Posterior cingulate gyrus (tissue), 11 donors: Measurements from ENCODE around the gene DMAC2L.
A peak's percentile ranks its signal among the peaks of the same experiment; 100 is the strongest.

Experiments
- DNase-seq, 10 donors: peaks; one replicate each; pipeline versions ENCODE4 v3.0.0 to v3.0.0-alpha.2; 2020 to 2021; ENCODE audit warnings: mixed read lengths in 3 of 10
- intact Hi-C: fragments of 100-400 bp; cut with DNase I; formaldehyde crosslinking; loops from one replicate; pipeline ENCODE4 v1.15.1; 2023

The DMAC2L gene

DNA sequence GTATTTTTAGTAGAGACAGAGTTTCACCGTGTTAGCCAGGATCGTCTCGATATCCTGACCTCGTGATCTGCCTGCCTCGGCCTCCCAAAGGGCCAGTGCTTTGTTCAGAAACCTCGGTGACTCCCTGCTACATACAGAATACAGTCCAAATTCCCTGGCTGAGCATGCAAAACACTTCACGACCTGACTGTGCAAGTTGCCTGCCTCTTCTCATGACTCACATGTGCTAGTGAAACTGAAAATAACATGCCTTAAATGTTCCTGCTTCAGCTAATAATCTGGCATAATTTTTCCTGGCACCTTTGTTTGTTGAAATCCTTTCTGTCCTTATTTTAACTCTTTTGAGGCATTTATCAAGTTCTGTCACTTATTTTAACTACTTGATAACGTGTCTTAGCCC is 8.2 kb downstream of the DMAC2L start:
- intact Hi-C loops = no loop called here
- DNase-seq = no peak

DNA sequence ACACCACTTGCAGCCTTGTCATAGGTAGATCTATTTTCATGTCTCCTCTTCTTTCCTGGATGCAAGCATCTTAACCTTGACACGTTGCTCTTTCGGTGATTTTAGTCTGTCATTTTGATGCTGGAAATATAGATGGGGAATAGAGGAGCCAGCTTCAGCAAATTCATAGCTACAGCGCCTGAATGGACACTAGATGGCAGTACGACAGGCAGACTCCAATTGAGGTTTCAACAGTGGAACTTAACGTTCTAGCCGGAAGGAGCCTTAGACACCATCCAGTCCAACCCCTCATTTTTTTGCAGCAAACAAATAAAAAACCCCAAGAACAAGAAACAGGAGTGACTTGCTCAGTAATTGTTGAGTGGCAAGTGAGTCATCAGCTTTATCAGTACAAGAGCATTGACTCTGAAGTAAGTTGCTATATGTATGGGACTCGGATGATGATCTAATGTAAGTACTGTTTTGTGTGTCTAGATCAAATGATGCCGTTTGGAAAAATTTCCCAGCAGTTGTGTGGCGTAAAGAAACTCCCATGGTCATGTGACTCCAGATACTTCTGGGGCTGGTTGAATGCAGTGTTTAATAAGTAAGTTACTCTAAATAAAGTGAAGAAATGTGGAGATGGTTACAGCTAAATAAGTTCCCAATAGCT is 9.0 kb downstream of the DMAC2L start:
- intact Hi-C loops = loop anchor here (1.0 kb wide), 1 partner anchor 211 kb away; the partner anchor contains the start of gene MAP4K5
- peak in 6 of 10 donors; percentile 47 to 89 (median 62) for DNase-seq

DNA sequence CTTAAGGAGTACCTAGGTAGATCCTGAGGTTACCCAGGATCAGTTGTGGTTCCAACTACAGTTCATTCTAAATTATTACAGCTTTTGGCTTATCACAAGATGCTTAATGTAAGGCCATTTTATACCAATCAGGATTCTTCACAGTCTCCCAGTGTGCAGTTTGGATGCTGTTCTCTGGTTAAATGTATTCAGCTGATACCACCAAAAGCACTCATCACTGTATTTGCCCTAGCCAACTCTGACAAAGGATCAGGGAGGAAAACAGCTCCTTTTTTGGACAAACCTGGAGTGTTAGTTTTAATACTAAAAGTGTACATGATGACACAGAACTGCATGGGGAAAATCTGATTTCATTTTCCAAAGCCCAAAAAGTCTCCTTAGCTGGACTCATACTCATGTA is 19.5 kb downstream of the DMAC2L start:
- DNase-seq = no peak
- intact Hi-C loops = no loop called here

DNA sequence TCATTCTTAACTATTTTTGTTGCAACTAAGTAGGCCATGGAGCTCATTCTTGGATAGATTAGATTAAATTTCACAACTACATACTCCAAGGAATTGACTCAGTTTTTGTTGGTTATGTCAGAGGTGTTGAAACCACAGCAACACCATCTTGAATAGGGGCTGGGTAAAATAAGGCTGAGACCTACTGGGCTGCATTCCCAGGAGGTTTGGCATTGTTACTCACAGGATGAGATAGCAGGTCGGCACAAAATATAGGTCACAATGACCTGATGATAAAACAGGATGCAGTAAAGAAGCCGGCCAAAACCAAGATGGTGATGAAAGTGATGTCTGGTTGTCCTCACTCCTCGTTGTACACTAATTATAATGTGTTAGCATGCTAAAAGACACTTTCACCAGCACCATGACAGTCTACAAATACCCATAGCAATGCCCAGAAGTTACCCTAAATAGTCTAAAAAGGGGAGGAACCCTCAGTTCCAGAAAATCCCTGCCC is 20.9 kb downstream of the DMAC2L start:
- intact Hi-C loops = no loop called here
- DNase-seq = no peak

DNA sequence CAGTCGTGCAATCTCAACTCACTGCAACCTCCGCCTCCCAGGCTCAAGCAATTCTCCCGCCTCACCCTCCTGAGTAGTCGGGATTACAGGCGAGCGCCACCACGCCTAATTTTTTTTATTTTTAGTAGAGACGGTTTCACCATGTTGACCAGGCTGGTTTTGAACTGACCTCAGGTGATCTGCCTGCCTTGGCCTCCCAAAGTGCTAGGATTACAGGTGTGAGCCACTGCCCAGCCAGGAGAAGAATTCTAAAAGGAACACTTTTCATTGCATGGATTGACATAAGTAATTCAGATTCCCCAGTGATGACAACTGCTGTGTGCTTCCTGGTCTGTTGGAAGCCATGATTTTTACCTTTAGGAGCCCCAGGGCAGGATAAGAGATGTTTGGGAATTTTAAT is 22.1 kb downstream of the DMAC2L start:
- DNase-seq = no peak
- intact Hi-C loops = no loop called here

DNA sequence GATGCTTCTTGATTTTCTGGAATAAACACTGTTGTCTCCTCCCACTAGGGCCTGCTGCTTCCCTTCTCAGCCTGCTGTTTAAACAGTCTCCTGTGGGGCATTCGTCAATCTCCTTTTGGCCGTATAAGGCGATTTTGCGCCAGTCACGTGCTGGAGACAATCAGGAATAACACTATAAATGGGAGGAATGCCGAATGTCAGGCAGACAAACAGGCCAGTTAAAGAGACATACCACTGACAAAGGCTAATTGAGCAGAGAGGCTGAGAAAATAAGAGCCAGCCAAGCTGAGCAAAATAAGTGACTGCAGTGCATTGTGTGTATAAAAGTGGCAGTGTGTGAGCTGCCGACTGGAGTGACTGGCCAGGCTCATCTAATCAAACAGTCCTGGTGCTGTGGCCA is 23.3 kb downstream of the DMAC2L start:
- DNase-seq = peak in 8 of 10 donors; percentile 21 to 93 (median 66)
- intact Hi-C loops = no loop called here

DNA sequence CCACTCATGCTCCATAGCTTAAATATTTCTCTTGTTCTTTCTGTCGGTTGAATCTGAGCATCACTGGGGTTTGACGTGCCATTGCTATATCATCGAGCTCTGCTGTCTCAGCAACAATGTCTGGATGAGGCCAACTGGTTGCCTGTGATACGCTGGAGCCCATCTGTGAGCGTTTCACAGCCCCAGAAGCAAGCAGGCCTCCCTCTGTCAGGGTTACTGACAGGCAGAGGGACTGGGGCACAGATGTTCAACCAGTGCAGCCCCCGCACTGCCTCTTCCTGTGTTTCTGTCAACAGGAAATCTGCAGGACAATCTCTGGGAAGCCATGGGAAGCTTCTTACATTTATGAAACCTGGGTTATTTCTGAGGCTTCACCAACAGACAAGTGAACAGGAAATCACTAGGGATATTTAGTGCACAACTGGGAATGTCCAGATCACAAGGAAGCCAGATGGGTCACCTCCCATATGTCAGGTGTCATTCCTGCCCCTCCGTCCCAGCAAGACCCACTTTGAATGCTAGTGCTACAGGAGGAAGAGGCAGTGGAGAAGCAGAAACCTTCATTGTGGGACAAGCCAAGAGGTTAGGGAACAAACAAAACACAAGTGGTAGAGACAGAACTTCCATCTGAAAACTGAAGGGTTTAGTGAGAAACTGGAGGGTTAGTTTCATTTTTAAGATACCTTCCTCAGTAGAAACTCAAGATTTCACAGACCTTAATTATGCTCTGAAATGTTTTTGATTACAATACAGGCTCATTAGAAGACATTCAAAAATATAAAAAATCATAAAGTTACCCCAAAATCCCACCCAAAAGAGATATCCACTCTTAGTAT is 24.1 kb downstream of the DMAC2L start:
- intact Hi-C loops = no loop called here
- DNase-seq = peak in 9 of 10 donors; percentile 39 to 93 (median 55)

DNA sequence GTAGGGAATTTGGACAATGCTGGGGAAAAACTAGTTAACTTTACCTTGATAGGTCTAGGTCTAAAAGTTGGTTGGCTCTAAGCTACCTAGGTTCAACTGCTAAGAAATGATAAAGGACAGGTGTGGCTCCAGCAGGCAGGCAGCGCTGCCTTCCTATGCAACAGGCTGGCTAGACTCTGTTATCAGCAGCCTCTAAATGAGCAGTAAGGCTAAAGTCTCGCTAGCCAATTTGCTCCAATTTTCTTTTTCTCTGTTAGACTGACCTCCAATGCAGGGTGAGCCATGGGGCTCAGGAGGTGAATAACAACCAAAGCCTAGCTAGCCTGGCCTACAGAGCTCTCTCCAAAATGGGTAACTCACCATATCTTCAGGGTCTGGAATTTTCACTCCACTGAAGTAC is 26.5 kb downstream of the DMAC2L start:
- no peak for DNase-seq
- intact Hi-C loops = no loop called here

DNA sequence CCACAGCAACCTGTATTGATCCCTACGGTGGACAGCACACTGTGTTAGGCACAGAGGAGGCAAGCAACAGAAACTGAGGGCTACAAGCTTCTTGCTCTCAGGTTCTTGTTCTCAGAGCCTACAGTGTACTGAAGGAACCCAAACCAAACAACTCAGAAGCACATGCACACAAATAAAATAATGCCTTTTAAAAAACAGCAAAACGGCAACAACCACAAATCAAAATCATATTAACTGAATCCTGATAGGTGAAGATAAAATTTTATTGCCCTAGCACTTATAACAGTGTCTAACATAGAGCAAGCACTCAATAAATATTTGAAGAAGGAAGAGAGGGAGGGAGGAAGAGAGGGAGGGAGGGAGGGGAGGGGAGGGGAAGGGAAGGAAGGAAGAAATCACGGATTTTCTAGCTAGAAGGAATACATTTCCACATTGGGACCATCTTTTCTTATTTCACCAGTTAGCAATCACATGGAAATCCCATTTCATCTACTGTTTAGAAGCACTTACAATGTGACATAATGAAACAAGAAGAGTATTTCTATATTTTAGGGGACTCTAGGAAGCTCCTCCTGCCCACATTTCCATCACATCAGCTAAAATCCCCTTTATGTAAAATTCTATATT is 27.2 kb downstream of the DMAC2L start:
- intact Hi-C loops = no loop called here
- DNase-seq = no peak

DNA sequence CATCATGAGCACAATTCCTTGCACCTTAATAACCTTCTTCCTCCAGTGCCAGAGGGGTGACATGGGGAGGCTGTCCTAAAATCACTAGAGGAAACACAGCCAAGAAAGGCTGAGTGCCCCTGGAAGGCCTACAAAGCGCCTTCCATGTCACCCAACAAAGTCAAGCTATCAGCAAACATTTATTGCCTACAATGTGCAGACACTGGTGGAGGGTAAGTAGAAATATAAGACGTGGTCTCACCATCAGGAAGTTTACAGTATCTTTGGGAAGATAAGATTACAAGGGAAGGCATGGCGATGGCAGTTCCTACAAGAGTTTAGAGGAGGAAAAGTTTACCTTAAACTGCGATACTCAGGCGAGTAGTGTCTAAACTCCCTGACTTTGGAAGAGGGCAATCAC is 27.9 kb downstream of the DMAC2L start:
- intact Hi-C loops = loop anchor here (10.0 kb wide), 1 partner anchor 435 kb away; no protein-coding TSS in a partner anchor
- no peak for DNase-seq

DNA sequence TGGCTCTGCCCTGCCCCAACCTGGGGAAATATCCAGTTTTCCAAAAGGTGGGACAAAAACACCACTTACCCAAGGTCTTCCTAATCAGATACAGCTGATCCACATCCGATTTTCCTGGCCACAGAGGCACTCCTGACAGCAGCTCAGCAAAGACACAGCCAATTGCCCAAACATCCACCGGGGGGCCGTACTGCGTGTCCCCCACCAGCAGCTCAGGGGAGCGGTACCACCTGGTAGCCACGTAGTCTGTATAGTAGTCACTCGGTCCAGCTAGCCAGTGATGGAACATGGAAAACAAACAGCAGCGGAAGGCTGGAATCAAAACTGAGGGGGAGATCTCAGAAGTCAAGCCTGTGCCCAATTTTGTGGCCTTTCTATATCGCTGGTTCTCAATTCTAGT is 28.8 kb downstream of the DMAC2L start:
- no peak for DNase-seq
- intact Hi-C loops = loop anchor here (10.0 kb wide), 1 partner anchor 434 kb away; no protein-coding TSS in a partner anchor

DNA sequence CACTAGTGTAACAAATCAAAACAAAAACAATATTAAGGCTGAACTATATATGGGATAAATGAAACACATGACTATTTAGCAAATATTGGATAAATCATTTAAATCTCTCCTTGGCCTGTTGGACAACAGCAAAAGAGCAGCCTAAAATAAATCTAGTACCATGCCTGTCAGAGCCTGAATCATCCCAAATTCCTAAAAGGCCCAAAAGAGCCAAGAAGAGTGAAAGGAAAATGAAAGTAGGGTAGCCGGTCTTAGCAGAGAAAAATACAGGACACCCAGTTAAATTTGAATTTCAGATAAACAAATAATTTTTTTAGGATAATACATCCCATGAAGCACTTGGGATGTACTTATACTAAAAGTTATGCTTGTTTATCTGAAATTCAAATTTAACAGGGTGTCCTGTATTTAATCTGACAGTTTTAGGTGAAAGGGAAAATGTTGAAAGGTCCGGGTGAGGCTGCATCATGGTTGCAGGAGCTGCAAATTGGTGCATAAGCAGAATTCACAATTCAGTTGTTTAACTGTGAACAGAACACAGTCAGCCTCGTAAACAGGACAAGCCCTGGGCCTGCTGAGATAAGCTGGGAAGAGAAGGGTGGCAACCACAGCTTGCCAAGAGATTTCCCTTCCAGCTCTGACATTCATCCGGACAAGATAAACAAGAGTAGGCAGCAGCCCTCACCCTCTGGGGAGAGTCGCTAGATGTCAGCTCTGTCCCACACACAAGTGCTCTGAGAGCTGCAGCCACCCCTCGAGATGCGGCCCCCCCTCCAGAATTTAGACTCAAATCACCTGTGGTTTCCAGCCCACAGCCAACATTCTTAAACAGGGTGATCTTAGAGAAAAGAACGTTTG is 30.3 kb downstream of the DMAC2L start:
- intact Hi-C loops = loop anchor here (1.0 to 10.0 kb wide), 2 partner anchors 190 to 432 kb away; partner anchors contain the start of gene MAP4K5

DNA sequence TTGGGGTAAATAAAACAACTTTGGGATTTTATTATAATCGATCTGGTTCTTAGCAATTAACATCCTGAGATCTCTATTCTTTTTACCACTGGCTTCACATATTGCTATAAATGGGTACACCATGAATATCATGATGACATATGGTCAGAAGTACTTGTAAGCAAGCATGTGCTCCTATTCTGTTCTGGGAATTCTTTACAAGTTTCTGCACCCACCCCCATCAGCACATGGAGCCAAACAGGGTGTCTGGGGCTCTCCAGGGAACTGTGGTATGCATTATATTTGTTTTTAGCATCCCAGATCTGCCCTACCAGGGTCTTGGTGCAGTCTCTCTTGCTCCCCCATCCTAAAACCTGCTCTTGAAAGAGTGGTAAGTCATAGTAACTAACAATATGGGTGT is 31.3 kb downstream of the DMAC2L start:
- peak in 1 of 10 donors; percentile 33 for DNase-seq
- intact Hi-C loops = loop anchor here (10.0 kb wide), 1 partner anchor 431 kb away; no protein-coding TSS in a partner anchor

More for the DNA sequence above, 30.3 kb downstream of the DMAC2L start:
- peak; percentile 50 to 95 (median 75) for DNase-seq

DNA sequence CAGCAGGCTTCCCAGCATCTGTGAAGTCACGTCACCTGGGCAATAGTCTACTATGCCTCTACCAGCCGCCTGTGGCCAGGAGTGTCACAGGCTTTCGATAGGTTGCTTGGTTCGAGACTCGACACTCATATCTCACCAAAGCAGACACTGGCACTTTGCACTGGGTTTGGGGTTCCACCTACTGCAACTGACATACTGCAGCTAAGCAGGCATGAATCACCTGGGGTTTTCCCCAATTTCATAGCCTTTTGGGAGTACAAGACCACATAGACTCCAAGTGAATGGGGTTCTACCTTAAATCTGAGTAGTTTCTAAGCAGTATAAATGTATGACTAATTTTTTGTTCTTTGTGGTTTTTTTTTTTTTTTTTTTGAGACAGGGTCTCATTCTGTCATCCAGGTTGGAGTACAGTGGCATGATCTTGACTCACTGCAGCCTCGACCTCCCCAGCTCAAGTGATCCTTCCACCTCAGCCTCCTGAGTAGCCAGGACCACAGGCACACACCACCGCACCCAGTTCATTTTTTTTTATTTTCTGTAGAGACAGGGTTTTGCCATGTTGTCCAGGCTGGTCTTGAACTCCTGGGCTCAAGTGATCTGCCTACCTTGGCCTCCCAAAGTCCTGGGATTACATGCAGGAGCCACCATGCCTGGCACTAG is 32.1 kb downstream of the DMAC2L start:
- no peak for DNase-seq
- intact Hi-C loops = loop anchor here (10.0 kb wide), 1 partner anchor 431 kb away; no protein-coding TSS in a partner anchor

DNA sequence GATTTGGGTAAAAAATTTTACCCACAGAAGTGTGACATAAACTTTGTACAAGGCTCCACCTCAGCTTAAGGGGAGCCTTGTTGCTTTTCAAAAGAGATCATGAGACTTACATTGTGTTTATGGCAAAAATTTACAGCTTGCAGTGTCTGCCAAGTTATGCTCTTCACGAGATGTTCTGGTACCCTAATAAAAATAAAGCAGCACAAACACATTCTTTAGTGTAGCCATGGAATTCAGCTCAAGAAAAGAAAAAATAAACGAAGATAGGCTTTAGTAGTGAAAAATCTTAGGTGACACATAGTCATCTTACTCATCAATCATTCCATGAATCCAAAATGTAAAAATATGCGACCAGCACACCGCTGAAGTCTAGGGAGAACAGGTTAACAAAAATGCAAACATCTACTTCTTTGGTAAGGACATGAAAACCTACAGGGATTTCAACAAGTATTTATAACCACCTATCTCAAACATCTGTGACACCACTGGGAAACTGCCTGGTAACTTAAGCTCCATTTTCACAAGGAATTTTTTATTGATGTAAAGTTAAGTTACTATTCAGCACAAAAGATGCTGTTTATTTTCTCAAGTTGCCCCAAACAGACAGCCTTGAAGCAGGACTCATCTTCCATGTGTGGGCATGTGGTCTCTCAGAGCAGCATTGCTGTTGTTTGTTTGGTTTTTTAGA is 32.9 kb downstream of the DMAC2L start:
- intact Hi-C loops = loop anchor here (10.0 kb wide), 1 partner anchor 430 kb away; no protein-coding TSS in a partner anchor
- no peak for DNase-seq

DNA sequence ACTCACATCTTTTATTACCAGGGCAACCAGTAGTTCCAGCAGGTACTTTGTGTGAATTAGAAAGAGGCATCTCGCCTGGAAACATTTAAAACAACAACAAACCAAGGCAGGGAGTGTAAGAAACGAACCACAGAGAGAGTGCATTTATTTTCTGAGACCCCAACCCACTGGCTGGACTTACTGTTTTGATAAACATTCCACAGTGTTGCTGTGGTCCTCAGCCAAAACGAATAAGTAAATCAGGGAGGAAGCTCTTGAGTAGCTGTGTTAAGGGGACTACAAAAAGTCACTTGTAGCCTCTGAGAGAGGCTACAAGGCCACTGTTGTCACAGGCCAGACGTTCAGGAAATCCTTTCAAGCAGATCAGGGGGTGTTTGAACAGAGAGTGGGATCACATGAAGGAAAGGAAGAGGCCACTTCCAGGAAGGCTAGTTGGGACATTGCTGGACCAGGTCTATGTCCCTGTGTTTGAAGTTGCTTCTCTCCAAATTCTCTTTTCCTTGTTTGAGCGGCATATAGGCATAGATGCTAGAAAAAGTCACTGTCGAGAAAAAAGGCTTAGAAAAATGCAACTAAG is 33.8 kb downstream of the DMAC2L start:
- no peak for DNase-seq
- intact Hi-C loops = loop anchor here (10.0 kb wide), 1 partner anchor 429 kb away; no protein-coding TSS in a partner anchor

DNA sequence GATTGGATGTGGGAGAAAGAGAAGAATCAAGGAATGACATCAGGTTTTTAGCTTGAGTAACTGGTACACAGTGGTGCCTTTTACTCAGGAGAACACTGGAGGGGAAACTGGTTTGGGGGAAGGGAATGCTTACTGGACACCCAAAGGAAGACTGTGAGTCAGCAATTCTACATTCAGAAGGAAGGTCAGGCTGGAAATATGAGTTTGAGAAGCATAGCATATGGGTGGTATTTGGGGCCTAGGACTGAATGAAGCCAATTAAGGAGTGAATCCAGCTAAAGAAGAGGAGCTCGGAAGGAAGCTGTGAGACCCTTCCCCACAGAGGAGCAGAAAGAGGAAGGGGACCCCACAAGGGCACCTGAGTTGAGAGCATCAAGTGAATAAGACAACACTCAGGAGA is 35.4 kb downstream of the DMAC2L start:
- intact Hi-C loops = loop anchor here (10.0 kb wide), 1 partner anchor 427 kb away; no protein-coding TSS in a partner anchor
- no peak for DNase-seq

DNA sequence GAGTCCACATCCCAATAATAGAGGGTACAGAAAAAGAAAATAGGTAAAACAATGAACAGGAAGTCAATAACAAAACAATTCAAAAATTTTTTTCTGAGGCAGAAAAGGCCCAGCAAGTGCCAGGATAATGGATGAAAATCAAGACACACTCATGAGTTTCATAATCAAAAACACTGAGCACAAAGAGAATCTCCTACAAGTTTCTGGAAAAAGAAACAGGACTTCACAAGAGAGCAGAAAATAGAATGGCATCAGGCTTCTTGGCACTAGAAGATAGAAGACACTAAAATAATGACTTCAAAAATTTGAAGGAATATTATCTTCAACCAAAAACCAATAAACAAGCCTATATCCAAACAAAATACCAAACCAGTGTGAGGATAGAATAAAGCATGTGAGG is 36.8 kb downstream of the DMAC2L start:
- no peak for DNase-seq
- intact Hi-C loops = loop anchor here (10.0 kb wide), 1 partner anchor 426 kb away; no protein-coding TSS in a partner anchor
